Measurements from ENCODE around the gene FAM131B. TPM values are rescaled to one million over a fixed set of nuclear protein-coding genes. Genes with fewer than 3 reads are reported as not detected.

Gene FAM131B
- total RNA-seq, 4 donors from 2014 or later, result 0.27 to 1.4 (median 0.42) TPM; not detected in 1

- no peak for DNase-seq (ENCODE audit: low spot score in 2 of 2)
- TF ChIP-seq POLR2A (IDR thresholded peaks at IDR 0.05) (no peak), CTCF (IDR thresholded peaks at IDR 0.05) (no peak)
- WGBS, 2 donors, result 43 to 46% methylated on average over 18 to 19 of the region's 19 CpGs
- H3K4me3 ChIP-seq (ENCODE audit: low read depth, poor library complexity, severe bottlenecking), result no peak overlapping the region
- intact Hi-C loops (cut with DNase I; ENCODE audit: low total_unique reads), result no loop called here
Measured at GRCh38 chr7:143363016-143363937, 764 bp upstream of the FAM131B start.

- DNase-seq (ENCODE audit: low spot score in 2 of 2), result peak in 1 of 2 donors; percentile 68
- 5 to 6% methylated on average over 22 to 42 of the region's 46 CpGs for WGBS, 2 donors
- intact Hi-C loops (cut with DNase I; ENCODE audit: low total_unique reads), result no loop called here
- TF ChIP-seq POLR2A (IDR thresholded peaks at IDR 0.05), result no peak
- no peak for TF ChIP-seq CTCF (IDR thresholded peaks at IDR 0.05)
- peak overlapping the region; percentile 26 for H3K4me3 ChIP-seq (ENCODE audit: low read depth, poor library complexity, severe bottlenecking)
Measured at GRCh38 chr7:143361552-143362130, 872 bp downstream of the FAM131B start.

GRCh38 chr7:143360788-143361551 lies 1.5 kb downstream of the FAM131B start:
- TF ChIP-seq POLR2A (IDR thresholded peaks at IDR 0.05) (no peak), CTCF (IDR thresholded peaks at IDR 0.05) (no peak)
- peak in 1 of 2 donors; percentile 79 for DNase-seq (ENCODE audit: low spot score in 2 of 2)
- WGBS, 2 donors, result 39 to 40% methylated on average over 19 of the region's 19 CpGs
- intact Hi-C loops (cut with DNase I; ENCODE audit: low total_unique reads), result no loop called here
- H3K4me3 ChIP-seq (ENCODE audit: low read depth, poor library complexity, severe bottlenecking), result no peak overlapping the region

- TF ChIP-seq CTCF (IDR thresholded peaks at IDR 0.05), result no peak
- TF ChIP-seq POLR2A (IDR thresholded peaks at IDR 0.05), result no peak
- 85 to 86% methylated on average over 11 of the region's 11 CpGs for WGBS, 2 donors
- peak in 1 of 2 donors; percentile 81 for DNase-seq (ENCODE audit: low spot score in 2 of 2)
- intact Hi-C loops (cut with DNase I; ENCODE audit: low total_unique reads), result no loop called here
- no peak overlapping the region for H3K4me3 ChIP-seq (ENCODE audit: low read depth, poor library complexity, severe bottlenecking)
Measured at GRCh38 chr7:143359771-143360353, 2.7 kb downstream of the FAM131B start.

GRCh38 chr7:143358626-143359025 lies 3.9 kb downstream of the FAM131B start:
- H3K4me3 ChIP-seq (ENCODE audit: low read depth, poor library complexity, severe bottlenecking), result no peak overlapping the region
- 87 to 90% methylated on average over 12 of the region's 12 CpGs for WGBS, 2 donors
- TF ChIP-seq POLR2A (IDR thresholded peaks at IDR 0.05) (no peak), CTCF (IDR thresholded peaks at IDR 0.05) (no peak)
- peak in 1 of 2 donors; percentile 75 for DNase-seq (ENCODE audit: low spot score in 2 of 2)
- intact Hi-C loops (cut with DNase I; ENCODE audit: low total_unique reads), result no loop called here

Data from lower leg skin (tissue), 4 donors.